ENCODE data around the gene MUC5AC. TPM values are rescaled to one million over a fixed set of nuclear protein-coding genes. Genes with fewer than 3 reads are reported as not detected.

Gene MUC5AC
- polyA plus RNA-seq, 1 donor from 2014 or later: not detected

DNA sequence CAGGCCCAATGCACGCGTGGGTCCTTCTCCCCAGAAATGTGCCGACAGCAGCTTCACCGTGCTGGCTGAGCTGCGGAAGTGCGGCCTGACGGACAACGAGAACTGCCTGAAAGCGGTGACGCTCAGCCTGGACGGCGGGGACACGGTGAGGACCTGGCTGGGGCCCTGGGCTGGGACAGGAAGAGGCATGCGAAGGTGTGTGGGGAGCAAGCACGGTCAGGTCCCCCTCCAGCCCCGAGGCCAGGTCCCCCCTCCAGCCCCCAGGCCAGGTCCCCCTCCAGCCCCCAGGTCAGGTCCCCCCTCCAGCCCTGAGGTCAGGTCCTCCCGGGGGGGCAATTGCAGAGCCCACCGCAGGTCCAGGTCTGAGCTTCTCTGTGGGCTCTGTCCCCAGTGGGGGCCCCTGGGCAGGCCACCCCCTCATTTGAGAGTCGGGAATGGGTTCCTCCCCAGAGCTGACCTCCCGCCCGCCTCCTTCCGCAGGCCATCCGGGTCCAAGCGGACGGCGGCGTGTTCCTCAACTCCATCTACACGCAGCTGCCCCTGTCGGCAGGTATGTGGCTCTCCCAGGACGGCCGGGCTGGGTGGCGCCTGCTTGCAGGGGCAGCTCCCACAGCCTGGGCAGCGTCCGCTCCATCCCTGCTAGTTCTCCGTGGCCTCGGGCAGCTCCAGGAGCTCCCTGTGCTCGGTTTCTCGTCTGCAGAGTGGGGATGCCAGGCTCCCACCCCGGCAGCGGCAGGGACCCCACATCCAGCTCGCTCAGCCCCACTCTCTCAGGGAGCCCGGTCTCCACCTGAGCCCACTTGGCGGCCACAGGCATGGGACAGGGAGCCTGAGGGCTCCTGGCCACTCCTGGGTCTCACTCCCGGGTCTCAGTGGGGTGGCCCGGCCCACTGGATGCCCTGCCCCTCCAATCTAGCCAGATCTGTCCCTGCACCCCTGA lies 73.0 kb downstream of the MUC5AC start:
- Histone ChIP-seq H4K20me1 (ENCODE audit: insufficient read depth) (no peaks in the 10 kb centered on the region), H3K4me3 (ENCODE audit: low read length) (no peak overlapping the region), H3K36me3 (ENCODE audit: insufficient read depth, low read length) (no peaks in the 10 kb centered on the region), H3K27me3 (ENCODE audit: insufficient read depth, low read depth, low read length) (no peaks in the 10 kb centered on the region), H3K4me2 (ENCODE audit: low read length) (no peak overlapping the region), H3F3A (ENCODE audit: insufficient read depth, low read length, poor library complexity, severe bottlenecking) (no peaks in the 10 kb centered on the region), H3K9me2 (ENCODE audit: insufficient read depth, low read length) (no peaks in the 10 kb centered on the region), H3K79me2 (replicated peaks; ENCODE audit: insufficient read depth, low read length) (no peaks in the 10 kb centered on the region), H2AFZ (ENCODE audit: low read depth, low read length) (no peak overlapping the region), H3K9me3 (ENCODE audit: low read length) (no peaks in the 10 kb centered on the region), H3K27ac (ENCODE audit: low read length) (no peak overlapping the region), H3K9ac (ENCODE audit: low read length) (no peak overlapping the region)
- TF ChIP-seq TAF1 (IDR thresholded peaks at IDR 0.05; ENCODE audit: low read depth) (no peak), RAD21 (conservative IDR thresholded peaks at IDR 0.05) (no peak), MXI1 (conservative IDR thresholded peaks at IDR 0.05; ENCODE audit: poor library complexity, severe bottlenecking) (no peak), EP300 (conservative IDR thresholded peaks at IDR 0.05; ENCODE audit: poor library complexity, severe bottlenecking) (no peak)
- TF ChIP-seq, protein P1, sequence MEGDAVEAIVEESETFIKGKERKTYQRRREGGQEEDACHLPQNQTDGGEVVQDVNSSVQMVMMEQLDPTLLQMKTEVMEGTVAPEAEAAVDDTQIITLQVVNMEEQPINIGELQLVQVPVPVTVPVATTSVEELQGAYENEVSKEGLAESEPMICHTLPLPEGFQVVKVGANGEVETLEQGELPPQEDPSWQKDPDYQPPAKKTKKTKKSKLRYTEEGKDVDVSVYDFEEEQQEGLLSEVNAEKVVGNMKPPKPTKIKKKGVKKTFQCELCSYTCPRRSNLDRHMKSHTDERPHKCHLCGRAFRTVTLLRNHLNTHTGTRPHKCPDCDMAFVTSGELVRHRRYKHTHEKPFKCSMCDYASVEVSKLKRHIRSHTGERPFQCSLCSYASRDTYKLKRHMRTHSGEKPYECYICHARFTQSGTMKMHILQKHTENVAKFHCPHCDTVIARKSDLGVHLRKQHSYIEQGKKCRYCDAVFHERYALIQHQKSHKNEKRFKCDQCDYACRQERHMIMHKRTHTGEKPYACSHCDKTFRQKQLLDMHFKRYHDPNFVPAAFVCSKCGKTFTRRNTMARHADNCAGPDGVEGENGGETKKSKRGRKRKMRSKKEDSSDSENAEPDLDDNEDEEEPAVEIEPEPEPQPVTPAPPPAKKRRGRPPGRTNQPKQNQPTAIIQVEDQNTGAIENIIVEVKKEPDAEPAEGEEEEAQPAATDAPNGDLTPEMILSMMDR (IDR thresholded peaks at IDR 0.05; ENCODE audit: poor library complexity, severe bottlenecking): no peak

- TF ChIP-seq EZH2 (IDR thresholded peaks at IDR 0.05; ENCODE audit: borderline replicate concordance, insufficient read depth, low read length, poor library complexity, severe bottlenecking): no peak
- no peak for TF ChIP-seq EP300 (conservative IDR thresholded peaks at IDR 0.05; ENCODE audit: poor library complexity, severe bottlenecking)
- TF ChIP-seq, protein P1 (IDR thresholded peaks at IDR 0.05; ENCODE audit: poor library complexity, severe bottlenecking): no peak
- no peak for TF ChIP-seq TAF1 (IDR thresholded peaks at IDR 0.05; ENCODE audit: low read depth)
- no peak for TF ChIP-seq REST (IDR thresholded peaks at IDR 0.05; ENCODE audit: borderline replicate concordance)
- TF ChIP-seq POLR2AphosphoS5 (IDR thresholded peaks at IDR 0.05): no peak
- TF ChIP-seq MXI1 (conservative IDR thresholded peaks at IDR 0.05; ENCODE audit: poor library complexity, severe bottlenecking): no peak
- no peak for TF ChIP-seq SMC3 (conservative IDR thresholded peaks at IDR 0.05; ENCODE audit: poor library complexity)
- TF ChIP-seq RAD21 (conservative IDR thresholded peaks at IDR 0.05): no peak
- H3K4me3 ChIP-seq (ENCODE audit: low read length): no peak overlapping the region
- H3K27me3 ChIP-seq (ENCODE audit: insufficient read depth, low read depth, low read length): no peaks in the 10 kb centered on the region
- H3K9me2 ChIP-seq (ENCODE audit: insufficient read depth, low read length): no peaks in the 10 kb centered on the region
- H3K9ac ChIP-seq (ENCODE audit: low read length): no peak overlapping the region
- no peak overlapping the region for H2AFZ ChIP-seq (ENCODE audit: low read depth, low read length)
- H3F3A ChIP-seq (ENCODE audit: insufficient read depth, low read length, poor library complexity, severe bottlenecking): no peaks in the 10 kb centered on the region
- no peak overlapping the region for H3K4me2 ChIP-seq (ENCODE audit: low read length)
- no peaks in the 10 kb centered on the region for H3K9me3 ChIP-seq (ENCODE audit: low read length)
- no peaks in the 10 kb centered on the region for H3K79me2 ChIP-seq (replicated peaks; ENCODE audit: insufficient read depth, low read length)
- H3K36me3 ChIP-seq (ENCODE audit: insufficient read depth, low read length): no peaks in the 10 kb centered on the region
- no peaks in the 10 kb centered on the region for H4K20me1 ChIP-seq (ENCODE audit: insufficient read depth)
- no peak overlapping the region for H3K27ac ChIP-seq (ENCODE audit: low read length)
Observed at GRCh38 chr11:1231396-1232020, 73.8 kb downstream of the MUC5AC start.
